GM19463 (cell line): Measurements from ENCODE around the gene FRRS1L.
A peak's percentile ranks its signal among the peaks of the same experiment; 100 is the strongest.

Source experiments
- ATAC-seq: cut with Tn5 transposase; IDR thresholded peaks from one replicate; pipeline ENCODE4 v1.9.1; 2021; ENCODE audit warnings: mild to moderate bottlenecking, moderate library complexity; ENCODE audit not compliant: unreplicated experiment

FRRS1L gene

GRCh38 chr9:109166771-109167601, at the start of gene FRRS1L:
FRRS1L (minus strand) TSS chr9:109167249; CDS start chr9:109167138, 111 bp downstream.
- ATAC-seq: no peak

GRCh38 chr9:109214414-109214813, 47.4 kb upstream of the FRRS1L start:
- no peak for ATAC-seq

- no peak for ATAC-seq
These were observed 46.5 kb upstream of the FRRS1L start for GRCh38 chr9:109213285-109214121.

GRCh38 chr9:109212768-109213167, 45.7 kb upstream of the FRRS1L start:
- ATAC-seq: no peak

- no peak for ATAC-seq
These were observed 39.6 kb upstream of the FRRS1L start for GRCh38 chr9:109206670-109207069.

- ATAC-seq: no peak
These were observed 38.5 kb upstream of the FRRS1L start for GRCh38 chr9:109205526-109205925.

GRCh38 chr9:109203761-109204360, 36.8 kb upstream of the FRRS1L start:
- ATAC-seq: no peak

- no peak for ATAC-seq
These were observed 32.6 kb upstream of the FRRS1L start for GRCh38 chr9:109199676-109200075.

GRCh38 chr9:109198736-109199382, 31.8 kb upstream of the FRRS1L start:
- no peak for ATAC-seq

- ATAC-seq: no peak
These were observed 27.0 kb upstream of the FRRS1L start for GRCh38 chr9:109193974-109194556.

GRCh38 chr9:109192732-109193361, 25.8 kb upstream of the FRRS1L start:
- no peak for ATAC-seq

GRCh38 chr9:109191746-109192145, 24.7 kb upstream of the FRRS1L start:
- ATAC-seq: no peak

GRCh38 chr9:109190151-109190550, 23.1 kb upstream of the FRRS1L start:
- no peak for ATAC-seq

GRCh38 chr9:109186857-109187520, 19.9 kb upstream of the FRRS1L start:
- ATAC-seq: no peak

GRCh38 chr9:109182940-109183798, 16.1 kb upstream of the FRRS1L start:
- no peak for ATAC-seq

- no peak for ATAC-seq
These were observed 15.5 kb upstream of the FRRS1L start for GRCh38 chr9:109182550-109182939.

- ATAC-seq: peak; percentile 63
These were observed 14.2 kb upstream of the FRRS1L start for GRCh38 chr9:109181284-109181683.

GRCh38 chr9:109179801-109180523, 12.9 kb upstream of the FRRS1L start:
- ATAC-seq: no peak
